ENCODE data around the gene LPAR1. TPM values are rescaled to one million over a fixed set of nuclear protein-coding genes. Genes with fewer than 3 reads are reported as not detected.

The LPAR1 gene
- total and polyA plus RNA-seq, 2 of the 8 experiments (the other 6 are each of a cell fraction or from before 2014, with no cell fraction given): 3.4 to 5.1 TPM

DNA sequence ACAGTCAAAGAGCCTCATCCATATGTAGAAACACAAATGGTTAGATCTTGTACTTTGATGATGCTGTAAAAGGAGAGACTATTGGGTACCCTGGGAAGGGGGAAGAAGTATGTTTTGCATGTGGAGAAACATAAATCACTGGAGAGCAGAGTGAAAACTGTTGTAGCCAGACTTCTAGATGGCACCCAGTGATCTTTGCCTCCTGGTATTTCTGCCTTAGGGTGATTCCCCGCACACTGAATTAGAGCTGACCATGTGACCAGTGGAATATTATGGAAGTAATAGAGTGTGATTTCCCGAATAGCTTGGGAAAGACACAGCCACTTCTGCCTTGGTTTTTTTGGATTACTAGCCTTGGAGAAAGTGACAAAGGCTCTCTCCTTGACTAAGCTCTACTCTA lies 174.3 kb downstream of the LPAR1 start:
- no peak overlapping the region for H2BK15ac ChIP-seq (ENCODE audit: low read length)
- no peak overlapping the region for H4K91ac ChIP-seq (replicated peaks; ENCODE audit: insufficient read length, low read length)
- H2BK5ac ChIP-seq (ENCODE audit: low read depth, low read length): no peak overlapping the region
- H3K56ac ChIP-seq (replicated peaks; ENCODE audit: insufficient read length, low read depth, low read length): no peak overlapping the region
- FAIRE-seq: no peak
- H2BK120ac ChIP-seq (replicated peaks; ENCODE audit: low read depth, low read length): no peak overlapping the region
- POLR2A ChIA-PET (ENCODE audit: partially characterized antibody): no interaction called here
- no peaks in the 10 kb centered on the region for H3K23me2 ChIP-seq (ENCODE audit: low read depth, low read length)
- H2AFZ ChIP-seq (ENCODE audit: low read length): no peak overlapping the region
- H3K9me3 ChIP-seq (ENCODE audit: insufficient read depth in 2 of 2, low read depth in 1 of 2, low read length in 1 of 2): peaks cover 10 to 17% of the 10 kb centered on the region in 2 experiments
- DNase-seq (ENCODE audit: low read depth in 1 of 2, low spot score in 2 of 2): no peak
- H3K4ac ChIP-seq (replicated peaks; ENCODE audit: insufficient read length, low read depth, low read length): no peak overlapping the region
- no peak overlapping the region for H3K4me2 ChIP-seq (ENCODE audit: insufficient read depth in 1 of 2, low read depth in 2 of 2, low read length in 2 of 2)
- no peak overlapping the region for H2BK20ac ChIP-seq (ENCODE audit: low read length)
- H3K4me1 ChIP-seq (replicated peaks in 1 of 4; ENCODE audit: control insufficient read depth in 3 of 4, insufficient read depth in 4 of 4, low read length in 3 of 4): no peaks in the 10 kb centered on the region
- no peak overlapping the region for H4K5ac ChIP-seq (ENCODE audit: insufficient read length, low read depth, low read length)
- H3K14ac ChIP-seq (ENCODE audit: insufficient read length): no peak overlapping the region
- no peak overlapping the region for H4K8ac ChIP-seq (ENCODE audit: extremely low read depth, insufficient read depth, low read length)
- H3K9ac ChIP-seq (replicated peaks in 1 of 4; ENCODE audit: extremely low read depth in 1 of 4, low read depth in 3 of 4, low read length in 3 of 4): no peak overlapping the region
- TF ChIP-seq SP4 (IDR thresholded peaks at IDR 0.05; ENCODE audit: low read length) (no peak), NRF1 (IDR thresholded peaks at IDR 0.05; ENCODE audit: low read depth, low read length) (no peak), SP1 (IDR thresholded peaks at IDR 0.05; ENCODE audit: low read depth, low read length) (no peak), POLR2A (IDR thresholded peaks at IDR 0.05; ENCODE audit: control extremely low read depth in 1 of 2, low read depth in 2 of 2, low read length in 2 of 2) (no peak), BACH1 (IDR thresholded peaks at IDR 0.05; ENCODE audit: low read length) (no peak), SIX5 (IDR thresholded peaks at IDR 0.05; ENCODE audit: low read depth, low read length) (no peak), SIRT6 (IDR thresholded peaks at IDR 0.05; ENCODE audit: low read length) (no peak), SAP30 (IDR thresholded peaks at IDR 0.05; ENCODE audit: insufficient read depth, insufficient replicate concordance, low read length) (no peak), CEBPB (IDR thresholded peaks at IDR 0.05; ENCODE audit: low read depth, low read length) (no peak), POLR2AphosphoS5 (IDR thresholded peaks at IDR 0.05; ENCODE audit: low read depth, low read length) (no peak), TCF12 (IDR thresholded peaks at IDR 0.05; ENCODE audit: low read depth, low read length) (no peak)
- H3K18ac ChIP-seq (ENCODE audit: extremely low read depth, low read length): no peak overlapping the region
- no peaks in the 10 kb centered on the region for H3K27me3 ChIP-seq (replicated peaks in 1 of 4; ENCODE audit: control insufficient read depth in 3 of 4, extremely low read depth in 1 of 4, insufficient read depth in 3 of 4, low read length in 3 of 4)
- no peak overlapping the region for H3K4me3 ChIP-seq (ENCODE audit: extremely low read depth in 1 of 4, insufficient read depth in 2 of 4, low read depth in 3 of 4, low read length in 4 of 4)
- 82% methylated on average over 2 of the region's 2 CpGs; no CpG with 5 or more reads in 1 of the 2 experiments for WGBS, 2 experiments (ENCODE audit: extremely low coverage in 1 of 2, insufficient coverage in 1 of 2, insufficient read length in 1 of 2, insufficient replicate concordance in 2 of 2, low coverage in 1 of 2, low lambda C conversion rate in 2 of 2, missing lambda C conversion rate in 1 of 2)
- H3K79me1 ChIP-seq (ENCODE audit: low read depth, low read length): no peaks in the 10 kb centered on the region
- H3K79me2 ChIP-seq (ENCODE audit: control insufficient read depth in 1 of 2, insufficient read depth in 2 of 2, low read length in 2 of 2): no peaks in the 10 kb centered on the region
- H2AK5ac ChIP-seq (ENCODE audit: low read depth, low read length): no peak overlapping the region
- no peak overlapping the region for H3K23ac ChIP-seq (ENCODE audit: insufficient read length)
- no peaks in the 10 kb centered on the region for H4K20me1 ChIP-seq (replicated peaks in 1 of 2; ENCODE audit: control insufficient read depth in 1 of 2, insufficient read depth in 2 of 2, low read length in 2 of 2)
- H3K27ac ChIP-seq (ENCODE audit: low read depth, low read length): no peak overlapping the region
- no peak overlapping the region for H2BK12ac ChIP-seq (ENCODE audit: low read depth, low read length)
- CTCF ChIA-PET (ENCODE audit: partially characterized antibody): interaction anchor here (0.6 kb wide), 1 partner anchor 38 kb away, joined by 3 read pairs; no protein-coding TSS in a partner anchor
- peaks cover 0 to 2% (median 0%) of the 10 kb centered on the region in 4 experiments; a peak in 1 of 8 replicates for H3K36me3 ChIP-seq (ENCODE audit: control insufficient read depth in 2 of 4, insufficient read depth in 4 of 4, low read length in 3 of 4)
